DOHH2 (cell line): ENCODE results near the gene CYTH4.

Experiments used
- EZH2phosphoT487 ChIP-seq: fragments of 200-600 bp; sonication (generic); IDR thresholded peaks from 2 replicates; pipeline ENCODE4 v1.6.1; 2017; ENCODE audit warnings: borderline replicate concordance, mild to moderate bottlenecking, antibody characterized with exemption, low read length, moderate library complexity, mixed read lengths
- TF ChIP-seq, protein P1 (sequence below): fragments of 200-600 bp; sonication (generic); IDR thresholded peaks from one replicate; pipeline ENCODE4 v1.5.1; 2014; ENCODE audit warnings: antibody characterized with exemption, mild to moderate bottlenecking, low read depth, low read length; ENCODE audit not compliant: poor library complexity, severe bottlenecking

DNA sequence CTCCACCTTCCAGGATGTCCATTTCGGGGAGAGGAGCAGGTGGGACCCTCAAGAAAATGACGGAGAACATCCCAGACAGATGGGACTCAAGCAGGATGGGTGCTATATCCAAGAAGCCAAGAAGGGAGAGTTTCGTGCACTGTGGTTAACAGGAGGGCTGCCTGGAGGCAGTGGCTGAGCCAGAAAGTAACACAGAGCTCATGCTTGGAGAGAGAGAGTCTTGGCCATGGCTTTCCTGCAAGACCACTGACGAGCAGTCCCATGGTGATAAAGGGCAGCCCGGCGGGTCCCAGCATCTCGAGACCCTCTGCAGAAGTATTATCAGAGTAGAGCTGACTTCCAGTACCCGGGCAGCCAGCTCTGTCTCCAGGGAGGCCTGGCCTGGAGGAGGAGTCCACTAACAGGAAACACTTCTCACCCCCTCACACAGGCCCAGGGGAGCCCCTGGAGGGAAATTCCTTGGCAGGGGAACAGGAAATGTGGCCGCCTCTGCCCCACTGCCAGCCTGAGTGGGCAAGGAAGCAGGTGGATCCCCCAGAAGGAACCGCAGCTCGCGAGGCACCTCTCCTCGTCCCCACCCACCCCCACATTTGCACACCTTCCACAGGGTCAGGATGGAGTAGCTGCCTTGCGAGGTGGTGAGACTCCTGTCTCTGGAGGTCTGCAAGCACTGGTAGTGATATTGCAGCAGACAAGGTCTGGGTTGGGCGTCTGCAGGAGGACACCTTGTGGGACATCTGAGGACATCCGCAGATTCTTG lies 32.2 kb downstream of the CYTH4 start:
- TF ChIP-seq, protein P1, sequence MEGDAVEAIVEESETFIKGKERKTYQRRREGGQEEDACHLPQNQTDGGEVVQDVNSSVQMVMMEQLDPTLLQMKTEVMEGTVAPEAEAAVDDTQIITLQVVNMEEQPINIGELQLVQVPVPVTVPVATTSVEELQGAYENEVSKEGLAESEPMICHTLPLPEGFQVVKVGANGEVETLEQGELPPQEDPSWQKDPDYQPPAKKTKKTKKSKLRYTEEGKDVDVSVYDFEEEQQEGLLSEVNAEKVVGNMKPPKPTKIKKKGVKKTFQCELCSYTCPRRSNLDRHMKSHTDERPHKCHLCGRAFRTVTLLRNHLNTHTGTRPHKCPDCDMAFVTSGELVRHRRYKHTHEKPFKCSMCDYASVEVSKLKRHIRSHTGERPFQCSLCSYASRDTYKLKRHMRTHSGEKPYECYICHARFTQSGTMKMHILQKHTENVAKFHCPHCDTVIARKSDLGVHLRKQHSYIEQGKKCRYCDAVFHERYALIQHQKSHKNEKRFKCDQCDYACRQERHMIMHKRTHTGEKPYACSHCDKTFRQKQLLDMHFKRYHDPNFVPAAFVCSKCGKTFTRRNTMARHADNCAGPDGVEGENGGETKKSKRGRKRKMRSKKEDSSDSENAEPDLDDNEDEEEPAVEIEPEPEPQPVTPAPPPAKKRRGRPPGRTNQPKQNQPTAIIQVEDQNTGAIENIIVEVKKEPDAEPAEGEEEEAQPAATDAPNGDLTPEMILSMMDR, result no peak
- no peak for TF ChIP-seq EZH2phosphoT487
